Measurements from ENCODE around the gene RHOC.
"Not testable (repeated sequence)": the region's sequence is repeated elsewhere in the genome, so short reads cannot be mapped to it uniquely, and the experiment has no call there.

RHOC gene

DNA sequence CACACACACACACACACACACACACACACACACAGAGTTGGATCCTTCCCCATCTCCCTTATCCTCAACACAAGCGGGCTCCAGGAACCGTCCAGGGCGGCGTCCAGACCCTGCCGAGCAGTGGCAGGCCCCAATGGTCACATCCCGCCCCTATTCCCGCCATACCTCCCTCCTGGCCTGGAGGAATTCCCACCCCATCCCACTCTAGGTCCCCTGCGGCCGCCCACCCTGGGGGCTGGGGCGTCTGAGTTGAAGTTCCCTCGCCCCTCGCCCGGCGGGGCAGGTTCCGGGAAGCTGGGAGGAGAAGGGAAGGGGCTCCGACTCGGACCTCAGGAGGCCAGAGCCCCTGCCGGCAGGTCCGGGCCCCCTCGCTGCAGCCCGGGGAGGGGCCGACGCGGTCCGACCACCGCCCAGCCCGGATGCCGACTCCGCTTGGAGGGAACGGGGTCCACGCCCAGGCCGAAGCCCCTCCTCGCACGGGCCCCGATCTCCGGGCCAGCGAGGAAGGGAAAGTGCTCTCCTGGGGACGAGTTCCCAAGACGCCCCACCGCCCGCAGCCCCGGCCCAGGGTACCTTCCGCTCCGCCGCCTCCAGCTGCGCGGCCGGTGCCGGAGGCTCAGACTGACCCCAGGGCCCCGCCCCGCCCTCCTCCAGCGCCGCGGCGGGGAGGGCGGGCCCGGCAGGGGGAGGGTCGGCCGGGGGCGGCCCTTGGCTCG, at the start of gene RHOC:
Gene RHOC, minus strand, starts transcription at position 623 of the 716 bp plus-strand sequence. CDS start 3,328 bp downstream, outside the sequence.
- no peak for DNase-seq (ENCODE audit: low read depth in 2 of 2)

DNA sequence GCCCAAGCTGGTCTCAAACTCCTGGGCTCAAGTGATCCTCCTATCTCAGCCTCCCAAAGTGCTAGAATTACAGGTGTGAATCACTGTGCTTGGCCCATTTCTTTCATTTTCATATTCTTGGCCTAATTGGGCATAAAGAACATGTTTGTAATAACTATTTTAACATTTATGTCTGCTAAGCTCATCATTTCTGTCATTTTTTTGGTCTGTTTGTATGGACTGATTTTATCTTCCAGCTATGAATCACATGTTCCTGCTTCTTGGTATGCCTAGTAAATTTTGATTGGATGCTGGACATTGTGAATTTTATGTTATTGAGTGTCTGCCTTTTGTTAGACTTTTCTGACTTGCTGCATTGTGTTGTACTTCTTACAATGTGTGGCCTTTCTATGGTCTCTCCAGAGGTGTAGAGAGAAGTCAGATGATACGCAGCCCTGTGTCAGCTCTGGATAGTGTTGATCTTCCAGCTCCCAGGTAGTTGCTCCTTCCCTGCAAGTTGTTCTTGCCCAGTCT, 47.2 kb upstream of the RHOC start:
- no peak for DNase-seq (ENCODE audit: low read depth in 2 of 2)

DNA sequence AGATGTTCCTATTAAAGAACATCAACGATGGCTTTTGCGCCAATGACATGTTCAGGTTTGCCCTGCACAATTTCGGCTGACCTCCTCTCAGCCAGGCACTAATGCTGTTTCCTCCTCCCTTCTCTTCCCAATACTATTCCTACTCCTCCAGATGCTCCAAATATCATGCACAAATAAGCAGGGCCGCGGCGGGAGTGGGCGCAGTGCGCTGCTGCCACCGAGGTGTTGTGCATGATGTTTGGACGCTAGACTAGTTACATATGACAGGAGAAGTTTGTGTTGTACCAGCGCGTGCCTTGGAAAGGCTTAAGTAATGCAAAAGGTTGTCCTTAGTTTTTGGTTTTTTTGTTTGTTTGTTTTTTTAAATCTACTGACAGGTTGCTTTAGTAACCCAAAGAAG, 41.5 kb upstream of the RHOC start:
- no peak for DNase-seq (ENCODE audit: low read depth in 2 of 2)

DNA sequence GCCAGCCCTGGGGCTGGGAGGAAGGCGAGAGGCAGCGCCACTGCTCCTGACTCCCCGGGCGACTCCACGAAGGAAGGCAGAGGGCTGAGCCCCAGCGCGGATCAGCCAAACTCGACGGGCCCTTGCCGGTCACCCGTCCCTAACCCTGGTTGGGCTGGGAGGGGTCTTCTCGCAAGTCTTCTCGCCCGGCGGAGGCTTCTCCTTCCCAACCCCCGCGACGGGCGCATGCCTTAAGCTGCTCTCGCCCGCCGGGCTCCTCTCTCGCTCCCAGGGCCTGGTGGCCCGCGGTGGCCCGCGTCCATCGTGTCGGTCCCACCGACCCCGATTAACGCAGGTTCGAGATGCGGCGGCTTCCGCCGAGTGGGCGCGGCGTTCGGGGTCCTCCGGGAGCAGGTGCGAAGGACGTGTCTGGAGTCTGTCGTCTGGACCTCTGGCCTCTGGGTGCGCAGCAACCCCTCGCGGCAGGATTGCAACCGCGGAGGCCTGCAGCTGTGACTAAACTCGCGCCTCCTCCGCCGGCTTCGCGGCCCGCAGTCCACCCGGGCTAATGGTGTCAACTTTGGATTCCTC, 37.2 kb upstream of the RHOC start:
- DNase-seq (ENCODE audit: low read depth in 2 of 2), result no peak

DNA sequence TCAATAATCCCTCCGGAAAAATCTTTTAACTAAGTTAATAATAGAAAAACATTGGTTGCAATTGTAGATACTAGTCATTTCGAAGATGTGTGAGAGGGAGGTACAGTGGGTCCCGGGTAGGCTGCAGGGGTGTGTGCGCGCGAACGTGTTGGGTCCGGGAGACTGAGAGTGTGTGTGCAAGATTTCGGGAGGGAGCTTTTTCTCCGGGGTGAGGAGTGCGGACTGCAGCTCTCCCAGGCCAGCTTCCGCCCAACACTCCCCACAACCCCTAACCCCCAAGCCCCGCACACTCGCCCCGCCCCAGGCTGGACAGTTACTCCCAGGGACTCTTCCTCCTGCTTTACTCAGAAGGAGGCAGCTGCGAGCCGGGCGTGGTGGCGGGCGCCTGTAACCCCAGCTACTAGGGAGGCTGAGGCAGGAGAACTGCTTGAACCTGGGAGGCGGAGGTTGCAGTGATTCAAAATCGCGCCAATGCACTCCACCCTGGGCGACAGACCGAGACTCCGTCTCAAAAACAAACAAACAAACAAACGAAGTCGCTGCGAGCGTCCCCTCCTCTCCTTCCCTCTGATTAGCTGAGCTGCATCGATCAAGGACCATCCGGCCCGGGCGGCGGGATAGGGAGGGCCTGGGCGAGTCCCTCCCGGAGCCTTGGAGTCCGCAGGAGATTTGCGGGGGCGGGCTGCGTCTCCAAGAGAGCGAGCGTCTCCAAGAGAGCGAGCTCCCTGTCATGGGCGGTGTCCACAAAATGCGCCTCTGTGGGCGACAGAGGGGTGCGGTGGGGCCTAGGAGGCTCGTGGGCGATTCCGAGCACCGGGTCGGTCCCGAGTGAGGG, 36.5 kb upstream of the RHOC start:
- no peak for DNase-seq (ENCODE audit: low read depth in 2 of 2)

DNA sequence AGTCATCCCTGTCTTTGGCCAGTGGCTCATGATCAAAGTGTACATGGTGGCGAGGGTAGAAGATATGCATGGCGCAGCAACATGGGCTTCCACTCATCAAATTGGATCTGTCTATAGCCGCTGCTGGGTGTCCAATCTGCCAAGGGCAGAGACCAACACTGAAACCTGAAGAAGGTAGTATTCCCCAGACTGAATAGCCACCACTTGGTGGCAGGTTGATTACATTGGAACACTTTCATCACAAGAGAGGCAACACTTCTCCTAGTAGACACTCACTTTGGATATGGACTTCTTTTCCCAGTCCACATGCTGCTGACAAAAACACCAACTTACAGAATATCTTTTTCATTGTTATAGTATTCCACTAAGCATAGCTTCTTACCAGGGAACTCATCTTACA, 30.6 kb upstream of the RHOC start:
- DNase-seq (ENCODE audit: low read depth in 2 of 2), result no peak

DNA sequence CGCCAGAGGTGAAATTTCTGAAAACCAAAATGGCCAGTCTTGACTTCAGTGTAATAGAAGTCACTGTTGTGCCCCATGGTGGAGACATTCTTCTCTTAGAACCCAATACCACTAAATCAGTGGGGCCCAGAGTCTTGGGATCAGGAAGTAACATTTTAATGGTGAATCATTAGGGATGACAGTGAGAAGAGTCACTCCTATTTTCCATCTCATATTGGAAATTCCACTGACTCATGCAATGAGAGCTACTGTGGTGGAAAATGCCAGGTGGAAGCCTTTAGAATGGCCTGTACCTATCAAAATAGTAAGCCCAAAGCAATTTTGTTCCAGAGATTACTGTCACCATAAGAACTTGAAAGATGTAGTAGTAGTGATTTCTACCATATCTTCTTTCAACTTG, 28.8 kb upstream of the RHOC start:
- peak in 1 of 2 experiments; percentile 43 for DNase-seq (ENCODE audit: low read depth in 2 of 2)

DNA sequence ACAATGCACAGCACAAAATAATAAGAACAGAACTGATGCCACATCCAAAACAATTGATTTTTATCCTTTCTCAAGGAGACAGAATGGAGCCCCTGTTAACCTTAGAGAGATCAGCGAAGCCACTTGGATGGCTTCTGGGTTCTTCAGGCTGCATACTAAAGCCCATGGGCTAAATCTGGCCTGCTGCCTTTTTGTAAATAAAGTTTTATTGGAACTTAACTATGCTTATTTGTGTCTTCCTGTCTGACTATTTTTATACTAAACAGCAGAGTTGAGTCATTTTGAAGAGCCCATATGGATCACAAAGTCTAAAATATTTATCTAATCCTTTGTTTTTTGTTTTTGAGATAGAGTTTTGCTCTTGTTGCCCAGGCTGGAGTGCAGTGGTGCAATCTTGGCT, 24.5 kb upstream of the RHOC start:
- no peak for DNase-seq (ENCODE audit: low read depth in 2 of 2)

DNA sequence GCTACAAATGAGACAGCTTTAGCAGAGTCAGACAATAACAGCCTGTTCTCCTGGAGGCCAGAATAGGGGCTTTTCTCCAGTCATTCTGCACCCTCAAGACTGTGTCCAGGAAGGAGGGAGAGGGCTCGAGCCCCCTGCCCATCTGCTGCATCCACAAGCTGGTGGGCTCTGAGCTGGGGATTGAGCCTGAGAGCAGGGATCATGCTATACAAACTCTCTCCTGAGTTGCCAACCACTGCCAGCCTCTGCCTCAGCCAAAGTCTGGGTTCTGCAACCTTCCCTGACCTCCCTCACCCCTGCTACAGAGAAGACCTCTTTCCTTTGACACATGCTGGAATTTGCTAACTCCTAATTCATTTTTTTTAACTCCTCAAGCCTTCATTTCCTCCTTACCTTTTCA, 23.0 kb upstream of the RHOC start:
- no peak for DNase-seq (ENCODE audit: low read depth in 2 of 2)

DNA sequence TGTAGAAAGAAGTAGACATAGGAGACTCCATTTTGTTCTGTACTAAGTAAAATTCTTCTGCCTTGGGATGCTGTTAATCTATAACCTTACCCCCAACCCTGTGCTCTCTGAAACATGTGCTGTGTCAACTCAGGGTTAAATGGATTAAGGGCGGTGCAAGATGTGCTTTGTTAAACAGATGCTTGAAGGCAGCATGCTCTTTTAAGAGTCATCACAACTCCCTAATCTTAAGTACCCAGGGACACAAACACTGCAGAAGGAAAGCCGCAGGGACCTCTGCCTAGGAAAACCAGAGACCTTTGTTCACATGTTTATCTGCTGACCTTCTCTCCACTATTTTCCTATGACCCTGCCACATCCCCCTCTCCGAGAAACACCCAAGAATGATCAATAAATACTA, 22.1 kb upstream of the RHOC start:
- not testable (repeated sequence) for DNase-seq (ENCODE audit: low read depth in 2 of 2)

DNA sequence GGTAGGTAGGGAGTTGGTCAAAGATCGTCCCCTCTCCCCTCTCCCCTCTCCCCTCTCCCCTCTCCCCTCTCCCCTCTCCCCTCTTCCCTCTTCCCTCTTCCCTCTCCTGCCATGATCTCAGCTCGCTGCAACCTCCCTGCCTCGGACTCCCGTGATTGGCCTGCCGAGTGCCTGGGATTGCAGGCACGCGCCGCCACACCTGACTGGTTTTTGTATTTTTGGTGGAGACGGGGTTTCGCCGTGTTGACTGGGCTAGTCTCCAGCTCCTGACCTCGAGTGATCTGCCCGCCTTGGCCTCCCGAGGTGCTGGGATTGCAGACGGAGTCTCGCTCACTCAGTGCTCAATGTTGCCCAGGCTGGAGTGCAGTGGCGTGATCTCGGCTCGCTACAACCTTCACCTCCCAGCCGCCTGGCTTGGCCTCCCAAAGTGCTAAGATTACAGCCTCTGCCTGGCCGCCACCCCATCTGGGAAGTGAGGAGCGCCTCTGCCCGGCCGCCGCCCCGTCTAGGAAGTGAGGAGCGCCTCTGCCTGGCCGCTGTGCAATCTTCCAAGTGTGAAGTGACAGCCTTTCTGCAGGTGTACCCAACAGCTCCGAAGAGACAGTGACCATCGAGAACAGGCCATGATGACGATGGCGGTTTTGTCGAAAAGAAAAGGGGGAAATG, 21.5 kb upstream of the RHOC start:
- not testable (repeated sequence) for DNase-seq (ENCODE audit: low read depth in 2 of 2)

DNA sequence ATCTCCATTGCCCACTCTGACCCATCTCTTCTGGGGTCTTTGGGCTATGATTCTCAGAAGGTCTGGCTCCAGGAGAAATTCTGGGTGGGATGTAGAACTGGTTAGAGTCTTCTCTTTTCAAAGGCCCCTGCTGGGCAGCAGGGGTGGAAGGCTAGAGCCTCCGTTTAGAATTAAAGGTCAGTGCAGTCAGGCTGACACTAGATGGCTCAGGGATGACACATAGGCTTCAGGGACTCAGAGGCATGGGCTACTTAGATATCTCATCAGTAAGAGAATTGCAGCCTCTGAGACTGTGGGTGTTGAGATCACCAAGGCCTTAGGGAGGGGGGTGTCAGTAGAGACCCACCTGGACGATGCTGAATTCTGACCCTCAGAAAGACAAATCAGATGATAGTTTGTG, 20.8 kb upstream of the RHOC start:
- no peak for DNase-seq (ENCODE audit: low read depth in 2 of 2)

DNA sequence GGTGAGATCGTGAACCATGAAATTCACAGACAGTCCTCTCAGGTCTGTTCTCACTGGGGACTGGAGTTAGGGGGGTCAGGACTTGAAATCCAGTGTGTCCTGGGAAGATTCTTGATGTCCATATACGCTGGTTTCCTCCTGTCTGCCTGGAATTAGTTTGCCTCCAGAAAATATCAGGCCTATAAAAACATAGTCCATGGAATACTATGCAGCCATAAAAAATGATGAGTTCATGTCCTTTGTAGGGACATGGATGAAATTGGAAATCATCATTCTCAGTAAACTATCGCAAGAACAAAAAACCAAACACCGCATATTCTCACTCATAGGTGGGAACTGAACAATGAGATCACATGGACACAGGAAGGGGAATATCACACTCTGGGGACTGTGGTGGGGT, 17.3 kb upstream of the RHOC start:
- DNase-seq (ENCODE audit: low read depth in 2 of 2), result not testable (repeated sequence)

DNA sequence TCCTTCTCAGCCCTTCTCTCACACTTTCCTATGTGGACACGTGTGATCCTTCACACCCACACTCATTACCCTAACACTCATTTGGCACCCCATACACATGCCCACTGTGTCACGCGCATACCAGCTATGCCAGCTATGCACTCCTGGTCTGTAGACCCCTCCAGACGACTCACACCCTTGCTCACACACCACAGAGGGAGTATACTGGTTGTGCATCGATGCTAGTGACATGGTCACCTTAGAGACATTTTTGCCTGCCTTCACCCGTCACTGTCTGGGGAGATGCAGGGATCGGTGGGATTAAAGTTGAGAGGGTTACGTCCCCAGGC, 16.5 kb upstream of the RHOC start:
- DNase-seq (ENCODE audit: low read depth in 2 of 2), result no peak

DNA sequence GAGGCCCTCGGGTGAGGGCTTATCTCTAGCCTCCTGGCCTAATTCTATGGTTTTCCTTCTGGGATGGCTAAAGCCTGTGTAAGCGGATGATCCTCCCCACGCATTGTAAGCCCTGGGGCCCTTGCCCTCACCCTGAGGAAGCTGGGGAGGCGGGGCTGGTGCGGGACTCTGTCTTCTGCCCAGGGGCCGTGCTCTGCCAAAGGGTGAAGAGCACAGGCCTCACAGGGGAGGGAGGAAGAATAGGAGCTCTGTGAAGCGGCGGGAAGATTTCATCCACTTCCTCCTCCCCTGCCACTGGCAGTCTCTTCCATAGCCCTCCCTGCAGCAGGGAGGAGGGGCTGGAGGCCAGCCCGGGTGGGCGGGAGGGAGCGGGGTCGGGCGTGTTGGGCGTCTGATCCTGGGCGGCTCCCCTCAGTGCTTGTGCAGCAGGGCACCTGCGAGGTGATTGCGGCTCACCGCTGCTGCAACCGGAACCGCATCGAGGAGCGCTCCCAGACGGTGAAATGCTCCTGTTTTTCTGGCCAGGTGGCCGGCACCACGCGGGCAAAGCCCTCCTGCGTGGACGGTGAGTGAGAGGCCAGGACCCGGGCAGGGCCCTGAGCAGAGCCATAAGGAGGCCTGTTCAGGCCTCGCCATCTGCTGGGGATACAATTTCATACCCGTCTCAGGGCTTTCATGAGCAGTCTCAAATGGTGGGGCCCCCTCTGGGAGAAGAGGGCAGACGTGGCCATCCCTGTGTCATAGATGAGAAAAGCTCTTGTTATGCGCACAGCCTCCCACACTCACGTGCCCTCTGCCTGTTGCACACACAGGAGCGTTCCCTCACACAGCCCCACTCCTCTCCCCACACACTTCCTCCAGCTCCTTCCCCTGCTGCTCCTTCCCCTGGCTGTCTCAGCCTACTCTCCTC, 15.9 kb upstream of the RHOC start:
- no peak for DNase-seq (ENCODE audit: low read depth in 2 of 2)

DNA sequence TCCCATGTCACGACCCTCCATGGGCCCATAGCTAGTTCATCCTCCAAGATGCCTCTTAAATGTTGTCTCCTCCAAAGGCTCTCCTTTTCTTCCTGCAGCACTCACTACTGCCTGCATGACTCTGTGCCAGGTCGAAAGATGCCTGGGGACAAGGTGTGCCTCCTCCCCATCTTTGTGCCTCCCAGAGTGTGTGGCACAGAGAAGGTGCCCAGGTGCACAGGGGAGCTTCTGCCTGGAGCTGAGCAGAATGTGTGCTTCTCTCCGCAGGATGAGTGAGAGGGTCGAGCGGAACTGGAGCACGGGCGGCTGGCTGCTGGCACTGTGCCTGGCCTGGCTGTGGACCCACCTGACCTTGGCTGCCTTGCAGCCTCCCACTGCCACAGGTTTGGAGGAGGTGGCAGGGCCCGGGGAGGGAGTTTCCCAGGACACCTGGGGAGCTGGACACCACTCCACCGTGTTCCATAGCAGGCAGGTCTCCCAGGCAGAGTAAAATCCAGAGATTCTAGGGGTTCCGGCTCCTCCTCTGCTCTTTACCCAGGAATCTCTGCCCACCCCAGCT, 15.1 kb upstream of the RHOC start:
- DNase-seq (ENCODE audit: low read depth in 2 of 2), result no peak

DNA sequence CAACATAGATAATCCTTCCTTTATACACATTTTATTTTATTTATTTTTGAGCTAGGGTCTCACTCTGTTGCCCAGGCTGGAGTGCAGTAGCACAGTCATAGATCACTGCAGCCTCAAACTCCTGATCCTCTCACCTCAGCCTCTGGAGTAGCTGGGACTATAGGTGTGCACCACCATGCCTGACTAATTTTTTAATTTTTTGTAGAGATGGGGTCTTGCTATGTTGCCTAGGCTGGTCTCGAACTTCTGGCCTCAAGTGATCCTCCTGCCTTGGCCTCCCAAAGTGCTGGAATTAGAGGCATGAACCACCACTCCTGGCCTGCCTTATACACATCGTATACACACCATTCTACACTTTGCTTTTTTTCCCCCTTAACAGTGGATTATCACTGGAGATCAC, 14.4 kb upstream of the RHOC start:
- DNase-seq (ENCODE audit: low read depth in 2 of 2), result not testable (repeated sequence)

DNA sequence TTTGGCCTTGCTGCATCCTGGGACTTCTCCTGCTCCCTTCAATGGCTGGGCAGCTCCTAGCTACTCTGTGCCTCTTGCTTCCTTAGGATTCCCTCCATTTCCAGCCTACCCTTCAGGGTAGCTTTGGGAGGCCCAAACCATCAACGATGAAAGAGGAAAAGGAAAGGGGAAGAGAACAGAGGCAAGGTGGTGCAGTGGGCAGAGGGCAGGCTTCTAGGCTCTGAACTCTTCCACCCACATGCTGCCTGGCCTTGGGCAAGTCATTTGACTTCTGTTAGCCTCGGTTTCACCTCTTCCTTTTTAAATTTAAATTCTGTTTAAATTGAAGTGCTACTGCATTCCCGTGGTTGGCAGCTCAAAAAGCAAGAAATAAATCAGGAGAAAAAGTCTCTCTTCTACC, 13.9 kb upstream of the RHOC start:
- DNase-seq (ENCODE audit: low read depth in 2 of 2), result no peak

DNA sequence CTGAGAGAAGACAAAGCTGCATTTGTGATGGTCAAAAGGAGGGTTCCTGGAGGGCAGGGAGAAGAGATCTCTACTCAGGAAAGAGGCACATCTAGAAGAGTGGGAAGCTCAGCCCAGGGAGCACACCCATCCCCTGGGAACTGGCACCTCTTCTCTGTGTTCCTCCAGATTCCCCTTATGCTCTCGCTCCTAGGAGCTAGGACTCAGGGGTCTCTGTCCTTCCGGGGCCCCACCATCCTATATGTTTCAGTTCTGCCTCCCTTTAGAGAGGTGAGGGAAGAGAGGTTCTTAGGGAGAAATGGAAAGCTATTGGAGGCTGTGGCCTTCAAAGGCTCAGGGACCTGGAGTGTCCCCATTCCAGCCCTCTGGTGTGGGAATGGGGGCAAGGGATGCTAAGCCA, 12.8 kb upstream of the RHOC start:
- no peak for DNase-seq (ENCODE audit: low read depth in 2 of 2)

DNA sequence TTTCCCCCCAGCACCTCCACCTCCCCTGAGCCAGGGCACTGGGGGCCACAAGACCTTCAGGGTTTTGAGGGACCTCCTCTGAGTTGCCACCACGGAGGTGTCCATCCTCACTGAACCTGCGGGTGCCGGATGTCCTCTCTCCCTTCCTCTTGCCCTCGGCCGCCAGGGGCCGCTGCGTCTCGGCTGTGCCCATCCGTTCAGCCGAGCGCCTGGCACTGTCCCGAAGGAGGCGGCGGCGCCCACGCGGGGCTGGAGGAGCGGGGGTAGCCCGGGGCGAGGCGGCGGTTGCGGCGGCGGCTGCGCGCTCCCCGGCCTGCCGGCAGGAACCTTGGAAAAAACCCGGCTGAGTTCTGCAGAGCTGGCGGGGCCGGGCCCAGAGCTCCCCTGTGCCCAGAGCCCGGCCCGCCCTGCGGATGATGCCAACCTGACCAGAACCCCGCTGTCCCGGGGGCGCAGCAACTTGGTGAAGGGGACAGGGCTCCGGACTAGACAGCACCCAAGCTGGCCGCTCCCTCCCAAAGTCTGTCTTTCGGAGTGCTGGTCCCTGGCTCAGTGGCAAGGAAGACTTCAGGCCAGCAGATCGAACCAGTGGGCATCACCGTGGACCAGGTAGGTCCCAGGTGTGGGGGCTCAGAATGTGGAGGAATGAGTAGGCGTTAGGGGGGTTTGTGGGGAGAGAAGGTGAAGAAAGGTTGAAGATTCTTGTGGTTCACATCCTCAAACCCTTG, 11.9 kb upstream of the RHOC start:
- no peak for DNase-seq (ENCODE audit: low read depth in 2 of 2)
